Coronary artery (tissue), 2 donors: ENCODE data around the gene MAIP1.

Experiments
- DNase-seq: peaks from one replicate; pipeline ENCODE4 v3.0.0-alpha.2; 2017; ENCODE audit warnings: low spot score
- H3K27ac ChIP-seq, 2 donors: fragments of 200-600 bp; sonication (generic); one replicate each; pipeline ENCODE4 v1.5.1; 2016 to 2019
- H3K4me3 ChIP-seq: fragments of 200-600 bp; sonication (generic); 2 replicates; pipeline ENCODE4 v1.5.1; 2016; ENCODE audit warnings: mild to moderate bottlenecking, moderate library complexity
- CTCF ChIP-seq: fragments of 200-600 bp; sonication (generic); IDR thresholded peaks from one replicate; pipeline ENCODE4 v1.5.1; 2019; ENCODE audit warnings: antibody characterized with exemption

Gene MAIP1

GRCh38 chr2:199966405-199966804 lies 11.0 kb downstream of the MAIP1 start:
- H3K27ac ChIP-seq: no peak overlapping the region
- TF ChIP-seq CTCF: no peak
- H3K4me3 ChIP-seq: no peak overlapping the region
- no peak for DNase-seq

- DNase-seq: no peak
- TF ChIP-seq CTCF: no peak
- Histone ChIP-seq H3K27ac (no peak overlapping the region), H3K4me3 (no peak overlapping the region)
These were observed 11.6 kb downstream of the MAIP1 start for GRCh38 chr2:199966976-199967375.

GRCh38 chr2:199968126-199968525 lies 12.7 kb downstream of the MAIP1 start:
- H3K4me3 ChIP-seq: no peak overlapping the region
- no peak for TF ChIP-seq CTCF

DNA sequence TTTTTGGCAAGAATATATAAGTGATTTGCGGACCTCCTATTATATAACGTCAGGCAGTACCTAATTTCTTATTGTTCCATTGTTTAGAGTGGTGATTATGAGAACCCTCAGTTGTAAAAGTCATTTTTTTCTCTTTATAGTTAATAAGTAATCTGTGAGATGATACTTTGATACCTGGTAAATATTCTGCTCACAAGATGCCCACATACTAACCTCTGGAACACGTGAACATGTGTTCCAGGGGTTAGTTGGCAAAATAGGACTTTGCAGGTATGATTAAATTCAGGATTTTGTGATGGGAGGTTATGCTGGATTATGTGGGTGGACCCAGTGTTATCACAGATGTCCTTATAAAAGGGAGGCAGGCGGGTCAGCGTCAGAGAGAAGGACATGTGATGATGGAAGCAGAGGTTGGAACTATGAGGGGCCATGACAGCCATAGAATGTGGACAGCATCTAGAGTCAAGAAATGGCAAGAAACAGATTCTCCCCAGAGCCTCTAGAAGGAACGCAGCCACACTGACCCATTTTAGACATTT lies 16.8 kb downstream of the MAIP1 start:
- Histone ChIP-seq H3K4me3 (no peak overlapping the region), H3K27ac (no peak overlapping the region)
- no peak for TF ChIP-seq CTCF
- no peak for DNase-seq

More at GRCh38 chr2:199968126-199968525, 12.7 kb downstream of the MAIP1 start:
- no peak overlapping the region for H3K27ac ChIP-seq
- no peak for DNase-seq

DNA sequence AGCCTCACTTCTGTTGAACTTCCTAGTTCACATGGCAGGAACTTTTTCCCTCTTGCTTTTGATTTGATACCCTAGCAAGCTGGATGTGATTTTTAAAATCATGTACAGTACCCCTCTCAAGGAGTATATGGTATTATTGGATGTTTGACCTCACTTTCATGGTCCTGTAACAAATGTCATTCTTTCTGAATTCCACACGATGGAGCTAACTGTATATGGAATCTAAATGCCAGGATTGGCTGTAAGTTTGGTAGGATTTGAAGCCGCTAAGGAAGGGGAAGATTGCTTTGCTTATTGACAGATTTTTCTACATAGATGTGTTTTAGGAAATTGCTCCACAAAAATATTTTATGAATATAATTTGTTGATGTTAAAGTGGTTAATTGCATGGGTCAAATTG lies 18.3 kb downstream of the MAIP1 start:
- H3K4me3 ChIP-seq: no peak overlapping the region
- no peak overlapping the region for H3K27ac ChIP-seq
- TF ChIP-seq CTCF: no peak
- no peak for DNase-seq

GRCh38 chr2:199975273-199975895 lies 20.0 kb downstream of the MAIP1 start:
- no peak for TF ChIP-seq CTCF
- Histone ChIP-seq H3K4me3 (no peak overlapping the region), H3K27ac (no peak overlapping the region)
- DNase-seq: no peak

DNA sequence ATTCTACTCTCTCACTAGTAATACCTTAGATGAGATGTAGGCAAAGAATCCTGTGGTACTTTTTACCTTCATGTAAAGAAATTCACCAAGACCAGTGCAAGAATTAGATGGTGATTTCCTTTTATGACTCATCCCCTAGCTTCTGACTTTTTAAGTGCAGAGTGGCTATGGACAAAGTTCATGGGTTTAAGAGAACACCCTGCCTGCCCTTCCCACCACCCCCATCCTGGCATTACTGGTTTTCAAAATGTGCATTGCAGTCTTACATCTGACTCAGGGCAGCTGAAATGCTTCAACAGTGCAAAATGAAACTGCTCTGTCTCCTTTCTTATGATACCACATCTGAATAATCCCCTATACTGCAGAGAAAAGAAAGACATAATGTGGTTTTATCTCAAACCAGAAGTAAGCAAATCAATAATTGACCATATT lies 22.6 kb downstream of the MAIP1 start:
- no peak for DNase-seq
- Histone ChIP-seq H3K4me3 (no peak overlapping the region), H3K27ac (no peak overlapping the region)
- TF ChIP-seq CTCF: no peak
